GM12874 (cell line): ENCODE results near the gene LAMA4.

Experiments
- TF ChIP-seq, protein P1 (sequence below): IDR thresholded peaks from 2 replicates; pipeline ENCODE4 v1.5.1; 2011; ENCODE audit warnings: low read depth, mild to moderate bottlenecking, control low read depth, low read length, moderate library complexity; ENCODE audit not compliant: insufficient read depth

Gene LAMA4

DNA sequence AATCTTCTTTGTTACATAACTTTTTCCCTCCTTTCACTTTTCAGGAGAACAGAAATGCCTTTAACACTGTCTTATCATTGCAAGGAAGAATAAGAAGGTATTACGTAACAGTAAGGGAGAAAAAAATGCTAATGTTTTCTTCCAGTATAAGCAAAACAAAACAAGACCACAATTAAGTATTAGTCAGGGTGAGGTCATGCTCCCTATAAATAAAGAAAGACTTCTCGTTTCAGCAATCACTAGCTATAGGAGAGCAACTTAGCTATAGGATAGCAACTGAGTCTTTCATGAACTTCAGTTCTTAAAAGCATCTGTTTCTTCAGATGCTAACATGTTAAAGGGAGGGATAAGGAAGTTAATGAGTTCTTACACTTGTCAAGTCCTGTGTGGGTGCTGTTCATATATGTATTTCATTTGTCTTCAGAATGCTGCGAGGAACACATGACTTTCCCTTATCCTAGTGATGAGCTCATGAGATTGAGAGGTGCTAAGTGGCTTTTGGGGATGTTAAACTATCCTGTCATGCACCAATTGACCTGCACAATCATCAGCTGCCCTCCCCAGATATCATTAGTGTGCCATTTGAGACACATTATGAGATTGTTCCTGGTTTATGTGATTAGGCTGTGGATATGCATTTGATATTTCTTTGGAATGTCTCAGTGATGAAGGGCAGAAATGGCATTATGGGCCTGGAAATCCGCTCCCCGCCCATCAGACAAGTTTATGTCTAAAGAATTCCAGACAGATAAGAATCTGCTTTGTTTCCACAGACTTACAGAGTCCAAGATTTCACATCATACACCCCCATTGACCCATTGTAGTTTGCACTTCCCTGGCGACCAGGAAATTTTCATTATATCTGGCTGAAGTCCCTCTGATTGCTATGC, 37.5 kb downstream of the LAMA4 start:
- TF ChIP-seq, protein P1, sequence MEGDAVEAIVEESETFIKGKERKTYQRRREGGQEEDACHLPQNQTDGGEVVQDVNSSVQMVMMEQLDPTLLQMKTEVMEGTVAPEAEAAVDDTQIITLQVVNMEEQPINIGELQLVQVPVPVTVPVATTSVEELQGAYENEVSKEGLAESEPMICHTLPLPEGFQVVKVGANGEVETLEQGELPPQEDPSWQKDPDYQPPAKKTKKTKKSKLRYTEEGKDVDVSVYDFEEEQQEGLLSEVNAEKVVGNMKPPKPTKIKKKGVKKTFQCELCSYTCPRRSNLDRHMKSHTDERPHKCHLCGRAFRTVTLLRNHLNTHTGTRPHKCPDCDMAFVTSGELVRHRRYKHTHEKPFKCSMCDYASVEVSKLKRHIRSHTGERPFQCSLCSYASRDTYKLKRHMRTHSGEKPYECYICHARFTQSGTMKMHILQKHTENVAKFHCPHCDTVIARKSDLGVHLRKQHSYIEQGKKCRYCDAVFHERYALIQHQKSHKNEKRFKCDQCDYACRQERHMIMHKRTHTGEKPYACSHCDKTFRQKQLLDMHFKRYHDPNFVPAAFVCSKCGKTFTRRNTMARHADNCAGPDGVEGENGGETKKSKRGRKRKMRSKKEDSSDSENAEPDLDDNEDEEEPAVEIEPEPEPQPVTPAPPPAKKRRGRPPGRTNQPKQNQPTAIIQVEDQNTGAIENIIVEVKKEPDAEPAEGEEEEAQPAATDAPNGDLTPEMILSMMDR, result no peak

DNA sequence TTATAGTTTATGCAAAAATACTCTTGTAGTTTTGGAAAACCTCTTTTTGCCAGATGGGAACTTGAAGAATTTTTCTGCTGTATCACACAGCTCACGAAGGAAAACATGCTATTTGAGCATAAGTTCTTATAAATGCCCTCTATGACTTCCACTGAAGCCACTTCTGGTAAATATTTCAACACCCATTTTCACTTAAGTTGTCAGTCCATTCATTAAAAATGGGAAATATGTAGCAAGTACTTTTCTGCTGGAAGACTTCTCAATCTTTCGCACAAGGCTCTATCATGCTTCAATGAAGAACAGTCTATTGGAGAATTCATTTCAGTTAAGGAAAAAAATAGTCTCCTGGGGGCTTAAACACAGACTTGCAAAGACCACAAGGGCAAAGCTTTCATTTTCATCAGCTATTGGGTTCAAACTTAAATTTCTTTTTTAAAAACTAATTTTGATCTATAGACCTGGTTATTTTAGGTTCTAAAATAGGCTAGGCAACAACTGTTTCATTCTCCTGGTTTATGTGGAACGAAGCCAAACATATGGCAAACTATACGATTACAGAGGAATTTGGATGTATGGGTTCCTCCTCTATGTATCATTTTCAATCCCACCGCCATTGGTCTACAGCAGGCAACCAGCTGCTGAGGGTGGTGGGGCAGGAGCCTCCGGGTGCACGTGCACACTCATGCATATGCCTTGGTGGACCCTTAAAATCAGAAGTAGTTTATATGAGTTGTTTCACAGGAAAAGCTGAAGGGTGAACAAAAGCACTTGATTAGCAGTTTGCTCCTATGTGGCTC, 38.7 kb downstream of the LAMA4 start:
- TF ChIP-seq, protein P1, result no peak

DNA sequence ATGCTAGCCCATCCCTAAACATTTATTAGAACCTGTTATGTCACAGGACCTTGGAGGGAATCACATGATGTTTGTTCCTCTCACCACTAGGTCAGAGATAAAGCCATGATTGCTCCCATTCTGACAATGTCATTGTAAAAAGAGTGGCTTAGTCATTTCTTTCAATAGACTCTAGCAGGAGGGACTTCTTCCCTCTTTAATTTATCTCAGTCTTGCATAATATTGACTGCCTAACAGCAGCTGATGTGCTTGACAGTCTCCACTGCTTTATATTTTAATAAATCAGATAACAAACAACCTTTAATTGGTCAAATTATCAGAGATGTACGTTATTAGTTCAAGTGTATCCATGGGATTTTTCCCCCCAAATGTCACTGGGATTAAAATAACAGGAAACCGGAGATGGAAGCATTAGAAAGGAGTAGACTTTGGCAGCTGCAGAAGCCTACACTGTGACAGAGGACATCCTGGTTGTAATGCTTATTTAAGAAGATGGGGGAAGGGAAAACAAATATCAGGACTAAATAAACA, 39.6 kb downstream of the LAMA4 start:
- TF ChIP-seq, protein P1, result no peak

DNA sequence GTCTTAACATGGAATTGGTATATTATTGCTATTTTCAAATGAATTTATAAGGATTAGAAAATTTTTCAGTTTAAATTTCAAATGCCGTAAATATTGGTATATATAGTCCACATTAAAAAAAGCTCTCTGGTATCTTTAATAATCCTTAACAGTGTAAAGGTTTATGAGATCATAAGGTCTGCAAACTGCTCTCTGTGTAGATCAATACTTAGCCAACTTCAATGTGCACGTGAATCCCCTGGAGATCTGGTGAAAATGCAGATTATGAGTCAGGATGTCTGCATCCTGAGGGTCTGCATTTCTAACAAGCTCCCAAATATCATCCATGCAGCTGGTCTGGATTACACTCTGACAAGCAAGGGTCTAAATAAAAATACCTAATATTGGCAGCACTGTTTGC, 43.5 kb downstream of the LAMA4 start:
- TF ChIP-seq, protein P1, result no peak

DNA sequence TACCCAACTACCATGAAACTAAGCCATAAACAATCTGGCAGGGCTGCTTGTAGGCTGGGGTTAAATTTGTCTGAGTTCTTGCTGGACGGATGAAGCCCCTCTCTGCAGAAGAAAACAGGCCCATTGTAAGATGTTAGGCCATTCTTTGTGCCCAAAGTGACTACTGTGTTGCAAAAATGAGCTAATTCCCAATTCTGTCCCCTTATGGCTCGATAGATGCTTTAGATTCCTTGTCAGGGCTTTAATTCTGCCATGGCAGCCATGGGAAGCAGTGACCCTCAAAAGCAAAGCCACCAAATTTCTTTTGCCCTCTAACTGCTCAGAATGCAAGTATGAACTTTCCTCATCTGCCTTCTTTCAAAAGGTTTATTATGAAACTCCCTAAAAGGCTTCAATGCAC, 45.2 kb downstream of the LAMA4 start:
- TF ChIP-seq, protein P1, result no peak

DNA sequence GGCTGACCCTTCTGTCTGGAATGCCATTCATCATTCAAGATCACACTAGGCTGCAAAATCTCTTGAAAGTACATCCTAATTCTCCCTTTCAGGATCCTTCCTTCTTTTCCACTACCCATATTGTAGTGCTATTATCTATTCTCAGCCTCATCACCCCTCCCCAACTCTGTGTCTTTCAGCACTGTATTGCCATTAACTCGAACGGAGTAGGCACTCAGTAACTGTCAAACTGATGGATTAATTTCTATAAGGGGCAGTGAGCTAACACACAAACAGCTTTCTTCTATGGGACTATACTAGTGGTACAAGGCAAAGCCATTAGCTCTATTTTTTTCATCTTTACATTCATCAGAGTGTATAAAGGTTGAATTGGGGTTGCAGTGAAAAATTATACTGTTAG, 46.6 kb downstream of the LAMA4 start:
- TF ChIP-seq, protein P1, result no peak

DNA sequence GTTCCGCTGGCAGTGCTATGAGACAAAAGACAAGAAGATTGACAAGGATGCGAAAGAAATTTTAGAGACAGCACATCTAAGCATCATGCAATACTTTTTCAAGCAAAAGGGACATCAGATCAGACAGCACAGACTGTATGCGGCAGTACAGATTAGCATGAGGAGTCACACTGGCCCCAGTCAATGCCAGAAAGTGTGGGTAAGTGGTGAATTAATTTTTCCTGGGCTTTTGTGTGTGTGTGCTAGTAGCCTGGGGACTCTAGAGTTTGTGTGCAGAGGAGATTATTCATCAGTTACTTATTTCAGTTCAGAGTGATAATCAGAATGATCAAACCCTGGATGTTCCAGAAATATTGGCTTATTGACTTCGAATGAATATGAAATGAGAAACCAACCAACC, 47.2 kb downstream of the LAMA4 start:
- TF ChIP-seq, protein P1, result no peak
